Mucosa of descending colon (tissue), 3 donors: ENCODE results near the gene DRG1. TPM values are rescaled to one million over a fixed set of nuclear protein-coding genes. Genes with fewer than 3 reads are reported as not detected.

Source experiments
- ATAC-seq: fragments of 200-7000 bp; cut with Tn5 transposase; one replicate; pipeline ENCODE4 v1.9.1; 2020; ENCODE audit warnings: mild to moderate bottlenecking, moderate library complexity
- DNase-seq, 3 donors: peaks; one replicate each; pipeline ENCODE4 v3.0.0-alpha.2; 2020
- H3K36me3 ChIP-seq: fragments of 200-600 bp; one replicate; pipeline ENCODE4 v1.8.0; 2021; ENCODE audit warnings: low read depth, mild to moderate bottlenecking
- H3K4me1 ChIP-seq: fragments of 200-600 bp; one replicate; pipeline ENCODE4 v1.8.0; 2021; ENCODE audit warnings: low read depth, mild to moderate bottlenecking
- H3K4me3 ChIP-seq: fragments of 200-600 bp; one replicate; pipeline ENCODE4 v1.8.0; 2021; ENCODE audit warnings: mild to moderate bottlenecking
- H3K9me3 ChIP-seq: fragments of 200-600 bp; one replicate; pipeline ENCODE4 v1.8.0; 2021; ENCODE audit warnings: mild to moderate bottlenecking
- CTCF ChIP-seq: fragments of 200-600 bp; IDR thresholded peaks from one replicate; pipeline ENCODE4 v1.8.0; 2022; ENCODE audit warnings: antibody characterized with exemption, mild to moderate bottlenecking
- intact Hi-C, 2 donors: fragments of 100-400 bp; cut with DNase I in 1 of 2; cut with micrococcal nuclease in 1 of 2; formaldehyde crosslinking; loops; one replicate each; pipeline versions ENCODE4 v1.11.0 to v1.11.1; 2022; cut with DNase I, micrococcal nuclease
- total RNA-seq, 3 donors: library from RNA; stranded (reverse); fragmentation: NEBNext Ultra II Directional in 2 of 3; extraction: Animal tissue kit (Norgen Biotek cat#: 25700) in 2 of 3; gene quantifications; one replicate each; pipeline versions ENCODE4 v1.2.1 to v1.2.4, GENCODE V29; 2021 to 2023
- donor health status: DM: no; HTN: no; CAD: no; lungs with moderate emphysema.
- donor health status: DM: no; HTN: no; CAD: no.
- donor health status: DM: no; HTN: yes; CAD: no.

The DRG1 gene
- total RNA-seq, 3 donors from 2014 or later, result 39.1 to 50.7 (median 40.5) TPM

GRCh38 chr22:31431950-31432349 lies 32.5 kb downstream of the DRG1 start:
- H3K9me3 ChIP-seq, result no peaks in the 10 kb centered on the region
- intact Hi-C loops, result no loop called here
- H3K4me1 ChIP-seq, result no peaks in the 10 kb centered on the region
- TF ChIP-seq CTCF, result no peak
- DNase-seq (no peak), ATAC-seq (no peak)
- no peak overlapping the region for H3K4me3 ChIP-seq
- peaks cover 31% of the 10 kb centered on the region for H3K36me3 ChIP-seq

GRCh38 chr22:31436132-31436531 lies 36.7 kb downstream of the DRG1 start:
- intact Hi-C loops, result no loop called here

GRCh38 chr22:31439808-31440207 lies 40.4 kb downstream of the DRG1 start:
- Histone ChIP-seq H3K4me3 (no peak overlapping the region), H3K4me1 (no peaks in the 10 kb centered on the region), H3K9me3 (no peaks in the 10 kb centered on the region), H3K36me3 (no peaks in the 10 kb centered on the region)
- DNase-seq, result no peak
- TF ChIP-seq CTCF, result no peak
- intact Hi-C loops, result no loop called here
- no peak for ATAC-seq

More at GRCh38 chr22:31436132-31436531, 36.7 kb downstream of the DRG1 start:
- Histone ChIP-seq H3K36me3 (peaks cover 12% of the 10 kb centered on the region), H3K4me1 (no peaks in the 10 kb centered on the region), H3K9me3 (no peaks in the 10 kb centered on the region), H3K4me3 (no peak overlapping the region)
- DNase-seq (no peak), ATAC-seq (no peak)
- TF ChIP-seq CTCF, result no peak

GRCh38 chr22:31440681-31441080 lies 41.3 kb downstream of the DRG1 start:
- no peak for DNase-seq
- Histone ChIP-seq H3K36me3 (no peaks in the 10 kb centered on the region), H3K4me3 (no peak overlapping the region), H3K4me1 (no peaks in the 10 kb centered on the region), H3K9me3 (no peaks in the 10 kb centered on the region)
- ATAC-seq, result no peak
- TF ChIP-seq CTCF, result no peak
- intact Hi-C loops, result no loop called here

GRCh38 chr22:31441652-31442051 lies 42.2 kb downstream of the DRG1 start:
- ATAC-seq (no peak), DNase-seq (no peak)
- TF ChIP-seq CTCF, result no peak
- no peaks in the 10 kb centered on the region for H3K4me1 ChIP-seq
- H3K9me3 ChIP-seq, result no peaks in the 10 kb centered on the region
- no peaks in the 10 kb centered on the region for H3K36me3 ChIP-seq
- H3K4me3 ChIP-seq, result no peak overlapping the region
- intact Hi-C loops, result no loop called here
